Astrocyte of the spinal cord (primary cell): Measurements from ENCODE around the gene CNGA3.

ENCODE experiments used
- DNase-seq: peaks from one replicate; pipeline ENCODE4 v3.0.0; 2011; ENCODE audit warnings: low read depth, low spot score
- H3K4me3 ChIP-seq: 2 replicates; pipeline ENCODE4 v1.5.1; 2011; ENCODE audit warnings: low read depth, mild to moderate bottlenecking, low read length, moderate library complexity
- in situ Hi-C: cut with HindIII; loops from 2 replicates; pipeline ENCODE4 v1.10.0; 2017; ENCODE audit warnings: low sequenced_read_pairs
- TF ChIP-seq, protein P1 (sequence below): IDR thresholded peaks from 2 replicates; pipeline ENCODE4 v1.5.1; 2012; ENCODE audit warnings: low read depth, mild to moderate bottlenecking, low read length, inconsistent platforms

The CNGA3 gene

DNA sequence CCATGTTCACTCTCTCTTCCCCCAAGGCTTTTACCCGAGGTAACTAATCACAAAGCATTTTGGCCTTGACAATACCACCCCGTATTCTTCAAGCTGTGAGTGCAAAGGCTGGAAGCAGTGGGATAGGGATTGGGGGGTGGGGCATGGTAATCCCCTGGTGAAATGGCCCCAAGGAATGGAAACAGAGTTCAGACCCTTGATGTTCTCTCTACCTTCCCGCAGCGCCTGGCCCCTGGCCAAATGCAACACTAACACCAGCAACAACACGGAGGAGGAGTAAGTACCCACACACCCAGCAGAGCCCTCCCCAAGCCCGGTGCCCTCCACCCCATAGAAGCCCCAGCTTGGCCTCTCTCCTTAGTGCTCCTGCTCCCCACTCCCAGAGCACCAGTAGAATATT lies 36.9 kb downstream of the CNGA3 start:
- no peak for DNase-seq
- H3K4me3 ChIP-seq, result no peak overlapping the region
- TF ChIP-seq, protein P1, sequence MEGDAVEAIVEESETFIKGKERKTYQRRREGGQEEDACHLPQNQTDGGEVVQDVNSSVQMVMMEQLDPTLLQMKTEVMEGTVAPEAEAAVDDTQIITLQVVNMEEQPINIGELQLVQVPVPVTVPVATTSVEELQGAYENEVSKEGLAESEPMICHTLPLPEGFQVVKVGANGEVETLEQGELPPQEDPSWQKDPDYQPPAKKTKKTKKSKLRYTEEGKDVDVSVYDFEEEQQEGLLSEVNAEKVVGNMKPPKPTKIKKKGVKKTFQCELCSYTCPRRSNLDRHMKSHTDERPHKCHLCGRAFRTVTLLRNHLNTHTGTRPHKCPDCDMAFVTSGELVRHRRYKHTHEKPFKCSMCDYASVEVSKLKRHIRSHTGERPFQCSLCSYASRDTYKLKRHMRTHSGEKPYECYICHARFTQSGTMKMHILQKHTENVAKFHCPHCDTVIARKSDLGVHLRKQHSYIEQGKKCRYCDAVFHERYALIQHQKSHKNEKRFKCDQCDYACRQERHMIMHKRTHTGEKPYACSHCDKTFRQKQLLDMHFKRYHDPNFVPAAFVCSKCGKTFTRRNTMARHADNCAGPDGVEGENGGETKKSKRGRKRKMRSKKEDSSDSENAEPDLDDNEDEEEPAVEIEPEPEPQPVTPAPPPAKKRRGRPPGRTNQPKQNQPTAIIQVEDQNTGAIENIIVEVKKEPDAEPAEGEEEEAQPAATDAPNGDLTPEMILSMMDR, result no peak
- in situ Hi-C loops, result no loop called here

DNA sequence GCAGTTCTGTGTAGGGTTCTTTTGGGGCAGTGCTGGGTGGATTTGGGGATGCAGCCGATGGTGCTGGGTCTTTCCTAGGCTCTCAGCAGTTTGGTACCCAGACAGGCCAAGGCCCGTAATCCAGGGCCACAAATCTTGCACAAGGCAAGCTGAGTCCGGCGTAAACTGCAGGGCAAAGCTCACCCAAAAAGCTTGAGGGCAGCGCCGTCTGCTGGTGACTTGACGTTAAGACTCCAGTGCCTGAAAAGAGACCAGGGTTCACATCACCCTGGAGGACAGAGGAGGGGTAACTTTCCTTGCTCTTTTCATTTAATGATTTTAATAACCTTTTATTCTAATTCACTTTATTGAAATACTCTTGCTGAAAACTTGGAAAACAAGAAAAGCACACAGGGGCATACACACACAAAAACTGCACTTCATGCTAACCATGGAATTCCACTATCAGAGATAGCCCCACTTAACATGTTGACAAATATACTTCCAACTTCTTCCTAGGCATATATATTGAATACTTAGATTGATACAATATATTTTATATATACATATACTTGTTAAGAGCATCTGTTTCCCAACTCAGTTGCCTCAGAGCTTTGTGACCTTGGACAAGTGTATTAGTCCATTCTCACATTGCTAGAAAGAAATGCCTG lies 38.9 kb downstream of the CNGA3 start:
- DNase-seq, result peak; percentile 64
- no peak overlapping the region for H3K4me3 ChIP-seq
- in situ Hi-C loops, result no loop called here
- TF ChIP-seq, protein P1, result peak; percentile 100

DNA sequence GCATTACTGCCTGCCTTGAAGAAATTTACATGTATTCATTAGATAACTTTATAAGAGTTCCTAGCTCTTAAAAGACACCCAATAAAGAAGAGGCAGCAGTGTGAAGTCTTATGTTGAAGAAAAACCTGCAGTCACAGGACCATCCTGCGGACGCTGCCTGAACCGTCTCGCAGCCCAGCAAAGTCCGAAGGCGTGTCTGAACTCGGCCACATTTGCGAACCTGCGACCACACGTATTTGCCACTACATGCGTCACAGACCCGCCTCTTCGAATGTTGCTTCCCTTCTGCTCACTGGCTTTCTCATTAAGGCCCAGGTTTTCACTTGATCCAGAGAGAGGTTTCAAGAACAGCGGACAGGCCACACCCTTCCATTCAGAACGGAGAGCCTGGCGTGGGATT lies 41.2 kb downstream of the CNGA3 start:
- in situ Hi-C loops, result no loop called here
- TF ChIP-seq, protein P1, result no peak
- DNase-seq, result no peak
- H3K4me3 ChIP-seq, result no peak overlapping the region

DNA sequence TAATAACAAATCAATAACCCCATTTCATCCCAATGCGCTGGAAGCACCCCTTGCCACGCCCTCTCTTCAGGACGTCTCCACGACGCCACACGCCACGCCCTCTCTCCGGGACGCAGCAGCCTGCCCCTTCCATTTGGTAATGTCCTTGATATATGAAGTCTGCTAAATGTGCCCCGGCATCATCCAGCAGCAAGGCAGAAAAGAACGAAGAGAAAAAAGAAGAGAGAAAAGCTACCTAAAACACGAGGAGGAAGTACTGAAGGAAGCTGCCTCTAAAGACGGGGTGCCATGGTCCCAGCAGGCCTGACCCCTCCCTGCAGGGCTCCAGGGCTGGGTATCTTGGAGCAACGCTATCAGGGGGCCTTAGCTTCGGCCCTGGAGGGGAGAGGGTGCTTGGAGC lies 41.8 kb downstream of the CNGA3 start:
- in situ Hi-C loops, result no loop called here
- no peak for DNase-seq
- no peak overlapping the region for H3K4me3 ChIP-seq
- TF ChIP-seq, protein P1, result no peak

DNA sequence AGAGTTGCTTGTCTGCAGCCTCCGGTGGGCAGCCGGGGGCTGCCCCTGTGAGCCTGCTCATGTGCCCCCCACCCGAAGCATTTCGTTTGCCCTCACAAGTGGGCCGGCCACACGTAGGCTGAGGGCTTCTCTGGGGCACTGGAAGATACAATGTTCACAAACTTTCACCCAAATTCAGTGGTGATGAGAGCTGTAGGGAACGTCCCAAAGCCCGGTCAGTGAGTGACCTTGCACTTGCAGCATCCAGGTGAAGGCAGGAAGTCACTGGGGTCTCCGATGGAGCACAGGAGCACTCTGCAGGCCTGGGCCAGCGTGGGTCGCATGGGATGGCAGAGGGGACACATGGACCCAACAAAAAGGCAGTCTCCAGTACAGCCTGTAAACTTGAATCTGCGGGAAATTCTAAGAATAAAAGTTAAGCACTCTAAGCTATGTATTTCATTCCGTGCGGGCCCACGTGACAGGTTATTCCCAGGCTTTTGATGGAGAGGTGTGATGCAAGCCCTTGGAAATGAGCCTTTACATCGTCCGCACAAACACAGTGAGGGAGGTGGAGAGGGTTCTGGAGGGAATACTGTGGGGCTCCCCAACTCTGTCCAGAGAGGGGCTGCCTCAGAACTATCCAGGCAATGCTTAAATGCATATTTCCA lies 42.5 kb downstream of the CNGA3 start:
- TF ChIP-seq, protein P1, result no peak
- in situ Hi-C loops, result no loop called here
- DNase-seq, result no peak
- H3K4me3 ChIP-seq, result no peak overlapping the region

DNA sequence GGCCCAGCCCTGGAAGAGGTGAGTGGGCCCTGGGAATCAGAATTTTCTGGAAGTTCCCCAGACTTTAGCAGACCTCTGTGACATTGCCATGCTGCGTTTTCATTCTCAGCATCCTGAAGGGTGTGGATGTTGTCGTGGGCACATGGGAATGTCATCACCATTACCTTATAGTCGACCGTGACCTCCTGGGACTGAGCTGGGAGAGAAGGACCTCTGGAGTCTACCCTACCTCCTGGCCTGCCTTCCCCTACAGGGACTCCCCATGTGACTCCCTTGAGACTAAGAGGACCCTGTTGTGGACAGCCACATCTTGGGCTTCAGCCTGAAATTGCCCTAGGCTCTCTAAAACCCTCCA lies 43.0 kb downstream of the CNGA3 start:
- TF ChIP-seq, protein P1, result no peak
- DNase-seq, result no peak
- no peak overlapping the region for H3K4me3 ChIP-seq
- in situ Hi-C loops, result no loop called here
